Liver (tissue), 9 donors: Measurements from ENCODE around the gene IL1R2. TPM values are rescaled to one million over a fixed set of nuclear protein-coding genes. Genes with fewer than 3 reads are reported as not detected.

ENCODE experiments used
- DNase-seq: peaks from one replicate; pipeline ENCODE4 v3.0.0-alpha.2; 2017; ENCODE audit warnings: low spot score
- H3K27ac ChIP-seq, 2 donors: one replicate each; pipeline ENCODE4 v1.7.0; 2013; ENCODE audit warnings: inconsistent platforms in 2 of 2, low read length in 2 of 2, control low read depth in 1 of 2, low read depth in 1 of 2, mild to moderate bottlenecking in 1 of 2
- H3K27me3 ChIP-seq, 4 donors: one replicate each; pipeline versions ENCODE4 v1.6.1 to v1.7.0; 2013; ENCODE audit warnings: low read length in 3 of 4, inconsistent platforms in 1 of 4, mild to moderate bottlenecking in 1 of 4, moderate library complexity in 1 of 4; ENCODE audit not compliant: control insufficient read depth in 4 of 4, insufficient read depth in 4 of 4
- H3K36me3 ChIP-seq, 4 donors: one replicate each; pipeline versions ENCODE4 v1.6.1 to v1.7.0; 2013; ENCODE audit warnings: low read length in 3 of 4, mild to moderate bottlenecking in 3 of 4, low read depth in 1 of 4, moderate library complexity in 1 of 4; ENCODE audit not compliant: control insufficient read depth in 4 of 4, insufficient read depth in 3 of 4
- H3K4me1 ChIP-seq, 4 donors: one replicate each; pipeline versions ENCODE4 v1.6.1 to v1.7.0; 2013; ENCODE audit warnings: low read length in 3 of 4, mild to moderate bottlenecking in 3 of 4, moderate library complexity in 1 of 4; ENCODE audit not compliant: control insufficient read depth in 4 of 4, insufficient read depth in 4 of 4
- H3K4me3 ChIP-seq, 3 donors: one replicate each; pipeline versions ENCODE4 v1.6.1 to v1.7.0; 2013; ENCODE audit warnings: low read length in 3 of 3, control low read depth in 1 of 3, low read depth in 1 of 3, mild to moderate bottlenecking in 1 of 3
- H3K9ac ChIP-seq, 2 donors: one replicate each; pipeline ENCODE4 v1.7.0; 2013; ENCODE audit warnings: low read length in 2 of 2, mild to moderate bottlenecking in 2 of 2, moderate library complexity in 2 of 2, control low read depth in 1 of 2, low read depth in 1 of 2
- H3K9me3 ChIP-seq, 4 donors: one replicate each; pipeline versions ENCODE4 v1.6.1 to v1.7.0; 2013; ENCODE audit warnings: low read length in 3 of 4; ENCODE audit not compliant: control insufficient read depth in 4 of 4
- ATF3 ChIP-seq: IDR thresholded peaks from 2 replicates; pipeline ENCODE4 v1.6.1; 2016; ENCODE audit warnings: antibody characterized with exemption
- EGR1 ChIP-seq, 2 donors: IDR thresholded peaks; 2 replicates each; pipeline ENCODE4 v1.6.1; 2016 to 2018; ENCODE audit warnings: antibody characterized with exemption in 2 of 2, low read depth in 2 of 2
- FOXA1 ChIP-seq: IDR thresholded peaks from 2 replicates; pipeline ENCODE4 v1.6.1; 2016; ENCODE audit warnings: antibody characterized with exemption
- FOXA2 ChIP-seq: IDR thresholded peaks from 2 replicates; pipeline ENCODE4 v1.6.1; 2016; ENCODE audit warnings: antibody characterized with exemption
- GABPA ChIP-seq, 2 donors: IDR thresholded peaks in 1 of 2; conservative IDR thresholded peaks in 1 of 2; 2 replicates each; pipeline ENCODE4 v1.6.1; 2016; ENCODE audit warnings: antibody characterized with exemption in 2 of 2, mild to moderate bottlenecking in 1 of 2, moderate library complexity in 1 of 2
- HNF4A ChIP-seq, 2 donors: conservative IDR thresholded peaks; 2 replicates each; pipeline ENCODE4 v1.6.1; 2016; ENCODE audit warnings: antibody characterized with exemption in 2 of 2, mild to moderate bottlenecking in 2 of 2
- HNF4G ChIP-seq: IDR thresholded peaks from 2 replicates; pipeline ENCODE4 v1.6.1; 2016; ENCODE audit warnings: antibody characterized with exemption
- JUND ChIP-seq, 2 donors: IDR thresholded peaks; 2 replicates each; pipeline ENCODE4 v1.6.1; 2016; ENCODE audit warnings: antibody characterized with exemption in 2 of 2
- NR2F2 ChIP-seq: IDR thresholded peaks from 2 replicates; pipeline ENCODE4 v1.6.1; 2016; ENCODE audit warnings: antibody characterized with exemption
- RAD21 ChIP-seq, 2 donors: IDR thresholded peaks; 2 replicates each; pipeline ENCODE4 v1.6.1; 2016; ENCODE audit warnings: antibody characterized with exemption in 2 of 2, mild to moderate bottlenecking in 2 of 2
- REST ChIP-seq: IDR thresholded peaks from 2 replicates; pipeline ENCODE4 v1.6.1; 2016; ENCODE audit warnings: antibody characterized with exemption, mild to moderate bottlenecking
- RXRA ChIP-seq, 2 donors: IDR thresholded peaks; 2 replicates each; pipeline ENCODE4 v1.6.1; 2017 to 2018; ENCODE audit warnings: antibody characterized with exemption in 2 of 2, mild to moderate bottlenecking in 1 of 2
- SP1 ChIP-seq: IDR thresholded peaks from 2 replicates; pipeline ENCODE4 v1.6.1; 2018; ENCODE audit warnings: antibody characterized with exemption, mild to moderate bottlenecking
- TAF1 ChIP-seq: conservative IDR thresholded peaks from 2 replicates; pipeline ENCODE4 v1.6.1; 2016; ENCODE audit warnings: antibody characterized with exemption, mild to moderate bottlenecking
- YY1 ChIP-seq: IDR thresholded peaks from 2 replicates; pipeline ENCODE4 v1.6.1; 2016; ENCODE audit warnings: antibody characterized with exemption, mild to moderate bottlenecking
- WGBS: extraction: QIAGEN DNeasy Blood & Tissue Kit; methylation state at CpG from one replicate; pipeline ENCODE4 v1.1.7; 2013; 5-methylcytosine and 5-hydroxymethylcytosine counted together
- polyA plus RNA-seq, 2 donors: library from polyadenylated mRNA; stranded (reverse) in 1 of 2; unstranded in 1 of 2; fragments of 200-250 nt in 1 of 2; fragments of >200 nt in 1 of 2; fragmentation: Nextera tagmentation in 1 of 2; extraction: Ambion mirVana in 1 of 2; gene quantifications; one replicate each; pipeline versions ENCODE4 v1.2.1 to v1.2.3, GENCODE V29; 2013 to 2015
- total RNA-seq, 2 donors: library from RNA; depleted of rRNA; stranded (reverse); fragments of >200 nt; gene quantifications; one replicate each; pipeline ENCODE4 v1.2.3, GENCODE V29; 2014
- TF ChIP-seq, protein P1 (sequence below): fragments of 150-350 bp; IDR thresholded peaks from 2 replicates; pipeline ENCODE4 v1.5.1; 2017; ENCODE audit warnings: improper control_type of control experiment, low read depth, low read length; ENCODE audit not compliant: missing input control
- TF ChIP-seq, protein P2 (sequence below): IDR thresholded peaks from 2 replicates; pipeline ENCODE4 v1.6.1; 2016; ENCODE audit warnings: antibody characterized with exemption
- TF ChIP-seq, protein P3 (sequence below): IDR thresholded peaks from 2 replicates; pipeline ENCODE4 v1.6.1; 2016; ENCODE audit warnings: antibody characterized with exemption
- donor health status: healthy.
- donor health status: healthy.
- donor health status: healthy.
- donor health status: healthy.
- donor health status: healthy.

IL1R2 gene
- total and polyA plus RNA-seq, 4 donors = 3.7 to 28.2 (median 7.3) TPM

GRCh38 chr2:101998556-101998895, 6.8 kb downstream of the IL1R2 start (continued):
- TF ChIP-seq, protein P1, sequence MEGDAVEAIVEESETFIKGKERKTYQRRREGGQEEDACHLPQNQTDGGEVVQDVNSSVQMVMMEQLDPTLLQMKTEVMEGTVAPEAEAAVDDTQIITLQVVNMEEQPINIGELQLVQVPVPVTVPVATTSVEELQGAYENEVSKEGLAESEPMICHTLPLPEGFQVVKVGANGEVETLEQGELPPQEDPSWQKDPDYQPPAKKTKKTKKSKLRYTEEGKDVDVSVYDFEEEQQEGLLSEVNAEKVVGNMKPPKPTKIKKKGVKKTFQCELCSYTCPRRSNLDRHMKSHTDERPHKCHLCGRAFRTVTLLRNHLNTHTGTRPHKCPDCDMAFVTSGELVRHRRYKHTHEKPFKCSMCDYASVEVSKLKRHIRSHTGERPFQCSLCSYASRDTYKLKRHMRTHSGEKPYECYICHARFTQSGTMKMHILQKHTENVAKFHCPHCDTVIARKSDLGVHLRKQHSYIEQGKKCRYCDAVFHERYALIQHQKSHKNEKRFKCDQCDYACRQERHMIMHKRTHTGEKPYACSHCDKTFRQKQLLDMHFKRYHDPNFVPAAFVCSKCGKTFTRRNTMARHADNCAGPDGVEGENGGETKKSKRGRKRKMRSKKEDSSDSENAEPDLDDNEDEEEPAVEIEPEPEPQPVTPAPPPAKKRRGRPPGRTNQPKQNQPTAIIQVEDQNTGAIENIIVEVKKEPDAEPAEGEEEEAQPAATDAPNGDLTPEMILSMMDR = no peak
- no peak for TF ChIP-seq NR2F2

DNA sequence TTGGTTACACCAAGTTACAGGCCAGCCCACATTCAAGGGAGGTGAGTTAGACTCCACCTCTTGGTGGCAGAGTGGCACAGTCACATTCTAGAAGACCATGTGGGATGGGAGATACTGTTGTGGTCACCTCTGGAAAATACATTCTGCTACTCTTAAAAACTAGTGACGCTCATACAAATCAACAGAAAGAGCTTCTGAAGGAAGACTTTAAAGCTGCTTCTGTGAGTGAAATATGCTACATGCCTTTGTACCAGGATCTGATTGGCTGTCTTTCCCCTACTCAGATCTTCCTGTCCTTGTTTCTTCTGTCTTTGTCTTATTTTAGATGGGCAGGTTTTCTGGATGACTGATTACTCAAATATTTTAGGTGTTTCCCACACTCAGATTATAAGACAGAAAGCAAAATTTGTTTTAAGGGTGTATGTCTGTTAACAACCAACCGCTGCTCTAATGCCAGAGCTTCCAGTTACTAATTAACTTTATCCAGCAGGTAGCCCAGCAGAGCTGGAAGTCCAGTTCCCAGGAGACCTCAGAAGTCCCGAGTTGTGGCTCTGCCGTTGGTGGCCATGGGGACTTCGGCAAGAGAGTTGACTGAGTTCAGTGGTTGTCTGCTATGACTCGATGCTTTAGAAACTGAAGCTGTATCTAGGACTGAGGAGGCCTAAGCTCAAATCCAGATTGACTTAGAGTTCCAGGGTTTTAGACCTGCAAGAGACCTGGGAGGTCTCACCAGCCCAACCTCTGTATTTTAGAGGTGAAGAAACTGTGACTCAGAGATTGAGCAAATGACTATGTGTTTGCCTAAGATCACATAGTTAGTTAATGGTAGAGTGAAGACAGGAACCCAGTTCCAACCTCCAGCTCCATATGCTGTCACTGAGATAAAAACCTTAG, 7.4 kb downstream of the IL1R2 start:
- Histone ChIP-seq H3K4me3 (peak overlapping the region in 1 of 3 donors; percentile 19), H3K27ac (peak overlapping the region; percentile 85 to 93), H3K9me3 (no peaks in the 10 kb centered on the region), H3K27me3 (no peaks in the 10 kb centered on the region), H3K4me1 (peaks cover 2 to 21% (median 8%) of the 10 kb centered on the region in 4 donors), H3K9ac (peak overlapping the region in 1 of 2 donors; percentile 65), H3K36me3 (no peaks in the 10 kb centered on the region)
- DNase-seq = no peak
- TF ChIP-seq FOXA2 (no peak), RAD21 (IDR thresholded peaks at IDR 0.05) (peak; percentile 25 to 31), FOXA1 (no peak), SP1 (peak; percentile 96), EGR1 (IDR thresholded peaks at IDR 0.05; ENCODE audit: low read depth in 2 of 2) (peak in 1 of 2 donors; percentile 15), GABPA (IDR thresholded peaks at IDR 0.05 in 1 of 2, conservative IDR thresholded peaks at IDR 0.05 in 1 of 2) (no peak), HNF4G (peak; percentile 63), JUND (IDR thresholded peaks at IDR 0.05) (peak; percentile 91 to 97), HNF4A (conservative IDR thresholded peaks at IDR 0.05) (peak; percentile 79), YY1 (no peak), NR2F2 (no peak), REST (peak; percentile 86), ATF3 (peak; percentile 78), RXRA (IDR thresholded peaks at IDR 0.05) (peak; percentile 71 to 76), TAF1 (peak; percentile 82)
- TF ChIP-seq, protein P2, sequence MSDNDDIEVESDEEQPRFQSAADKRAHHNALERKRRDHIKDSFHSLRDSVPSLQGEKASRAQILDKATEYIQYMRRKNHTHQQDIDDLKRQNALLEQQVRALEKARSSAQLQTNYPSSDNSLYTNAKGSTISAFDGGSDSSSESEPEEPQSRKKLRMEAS = no peak
- TF ChIP-seq, protein P3, sequence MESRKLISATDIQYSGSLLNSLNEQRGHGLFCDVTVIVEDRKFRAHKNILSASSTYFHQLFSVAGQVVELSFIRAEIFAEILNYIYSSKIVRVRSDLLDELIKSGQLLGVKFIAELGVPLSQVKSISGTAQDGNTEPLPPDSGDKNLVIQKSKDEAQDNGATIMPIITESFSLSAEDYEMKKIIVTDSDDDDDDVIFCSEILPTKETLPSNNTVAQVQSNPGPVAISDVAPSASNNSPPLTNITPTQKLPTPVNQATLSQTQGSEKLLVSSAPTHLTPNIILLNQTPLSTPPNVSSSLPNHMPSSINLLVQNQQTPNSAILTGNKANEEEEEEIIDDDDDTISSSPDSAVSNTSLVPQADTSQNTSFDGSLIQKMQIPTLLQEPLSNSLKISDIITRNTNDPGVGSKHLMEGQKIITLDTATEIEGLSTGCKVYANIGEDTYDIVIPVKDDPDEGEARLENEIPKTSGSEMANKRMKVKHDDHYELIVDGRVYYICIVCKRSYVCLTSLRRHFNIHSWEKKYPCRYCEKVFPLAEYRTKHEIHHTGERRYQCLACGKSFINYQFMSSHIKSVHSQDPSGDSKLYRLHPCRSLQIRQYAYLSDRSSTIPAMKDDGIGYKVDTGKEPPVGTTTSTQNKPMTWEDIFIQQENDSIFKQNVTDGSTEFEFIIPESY = peak; percentile 47
- TF ChIP-seq, protein P1 = no peak
- WGBS = 30% methylated on average over 6 of the region's 6 CpGs
